ENCODE results near the gene FADS2. TPM values are rescaled to one million over a fixed set of nuclear protein-coding genes. Genes with fewer than 3 reads are reported as not detected.

The FADS2 gene
- total and polyA plus RNA-seq, 10 of the 15 experiments (the other 5 are each of a cell fraction or from before 2014, with no cell fraction given): 3.3 to 313 (median 149) TPM

DNA sequence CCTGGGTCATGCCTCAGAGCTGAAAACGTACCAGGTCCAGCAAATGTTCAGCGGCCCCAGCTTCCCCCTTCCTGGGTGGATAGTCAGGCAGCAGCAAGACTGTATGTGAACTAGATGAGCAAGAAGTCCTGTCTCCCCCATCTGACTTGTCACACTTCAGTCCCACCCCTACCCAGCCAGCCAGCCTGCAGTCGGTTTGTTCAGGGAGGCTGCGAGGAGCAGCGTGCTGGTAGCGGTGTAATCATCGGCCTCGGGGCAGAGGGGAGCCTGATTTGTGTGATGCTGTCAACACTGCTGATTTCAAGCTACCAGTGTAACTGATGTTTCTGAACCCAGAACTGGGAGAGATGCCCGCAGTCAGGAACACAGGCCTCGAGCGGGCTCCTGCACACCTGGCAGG is 45.3 kb upstream of the FADS2 start:
- ChIA-PET CTCF (interaction anchor here (0.6 to 1.4 kb wide), 4 partner anchors 15 to 661 kb away, joined by 3 to 10 read pairs (median 4); no protein-coding TSS in a partner anchor), RAD21 (ENCODE audit: unreplicated experiment) (interaction anchor here (1.1 kb wide), 1 partner anchor 35 kb away, joined by 3 read pairs; no protein-coding TSS in a partner anchor), SMC1A (ENCODE audit: uncharacterized antibody, unreplicated experiment) (no interaction called here), POLR2A (interaction anchor here (1.6 kb wide), 1 partner anchor 34 kb away, joined by 3 read pairs; no protein-coding TSS in a partner anchor)
- Histone ChIP-seq H3K9ac (ENCODE audit: control insufficient read depth, insufficient read depth, low read length) (no peak overlapping the region), H3K36me3 (ENCODE audit: control insufficient read depth in 2 of 2, insufficient read depth in 2 of 2, low read length in 1 of 2) (peaks cover 7 to 8% of the 10 kb centered on the region in 2 experiments), H3K27ac (ENCODE audit: control insufficient read depth, insufficient read depth) (no peak overlapping the region), H3K9me3 (replicated peaks; ENCODE audit: control insufficient read depth, insufficient read depth, low read length) (no peaks in the 10 kb centered on the region), H3K4me3 (no peak overlapping the region), H3K4me1 (ENCODE audit: control insufficient read depth, insufficient read depth, low read length) (no peaks in the 10 kb centered on the region; the same call in 1 of the 2 replicates), H3K79me2 (ENCODE audit: control insufficient read depth, insufficient read depth, low read length) (no peaks in the 10 kb centered on the region), H4K20me1 (ENCODE audit: control insufficient read depth, insufficient read depth) (no peaks in the 10 kb centered on the region), H3K27me3 (replicated peaks in 1 of 2; ENCODE audit: control insufficient read depth in 2 of 2, insufficient read depth in 2 of 2, low read length in 1 of 2) (no peaks in the 10 kb centered on the region), H3K4me2 (ENCODE audit: control insufficient read depth, insufficient read depth) (no peak overlapping the region), H2AFZ (ENCODE audit: control insufficient read depth, low read depth, low read length) (no peak overlapping the region)
- no TSS peak for BruUV-seq (replicated peaks)
- intact Hi-C loops (cut with micrococcal nuclease; ENCODE audit: unreplicated experiment): no loop called here
- DNase-seq (ENCODE audit: low read depth, low spot score) (no peak), FAIRE-seq (no peak), ATAC-seq (no peak)
- WGBS (ENCODE audit: insufficient coverage, insufficient replicate concordance, low lambda C conversion rate, missing lambda C conversion rate): 79% methylated on average over 11 of the region's 11 CpGs
- TF ChIP-seq NR2C2 (IDR thresholded peaks at IDR 0.05; ENCODE audit: borderline replicate concordance, control insufficient read depth, insufficient read length, low read depth): no peak
- no peak for TF ChIP-seq TCF12 (IDR thresholded peaks at IDR 0.05; ENCODE audit: low read depth, low read length)
- no peak for TF ChIP-seq NR2F1 (conservative IDR thresholded peaks at IDR 0.05)
- TF ChIP-seq, protein P1, sequence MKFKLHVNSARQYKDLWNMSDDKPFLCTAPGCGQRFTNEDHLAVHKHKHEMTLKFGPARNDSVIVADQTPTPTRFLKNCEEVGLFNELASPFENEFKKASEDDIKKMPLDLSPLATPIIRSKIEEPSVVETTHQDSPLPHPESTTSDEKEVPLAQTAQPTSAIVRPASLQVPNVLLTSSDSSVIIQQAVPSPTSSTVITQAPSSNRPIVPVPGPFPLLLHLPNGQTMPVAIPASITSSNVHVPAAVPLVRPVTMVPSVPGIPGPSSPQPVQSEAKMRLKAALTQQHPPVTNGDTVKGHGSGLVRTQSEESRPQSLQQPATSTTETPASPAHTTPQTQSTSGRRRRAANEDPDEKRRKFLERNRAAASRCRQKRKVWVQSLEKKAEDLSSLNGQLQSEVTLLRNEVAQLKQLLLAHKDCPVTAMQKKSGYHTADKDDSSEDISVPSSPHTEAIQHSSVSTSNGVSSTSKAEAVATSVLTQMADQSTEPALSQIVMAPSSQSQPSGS (IDR thresholded peaks at IDR 0.05; ENCODE audit: low read length): no peak
- TF ChIP-seq NRF1 (conservative IDR thresholded peaks at IDR 0.05; ENCODE audit: low read depth, low read length): no peak
- TF ChIP-seq CHD1 (IDR thresholded peaks at IDR 0.05; ENCODE audit: low read depth, low read length): no peak
- in situ Hi-C loops (cut with MboI): loop anchor here (5.0 kb wide), 1 partner anchor 36 kb away; no protein-coding TSS in a partner anchor

Measured in GM12878 (cell line).